GM18909 (cell line): ENCODE results near the gene NACA.
A peak's percentile ranks its signal among the peaks of the same experiment; 100 is the strongest.

Experiments used
- ATAC-seq: cut with Tn5 transposase; IDR thresholded peaks from one replicate; pipeline ENCODE4 v1.9.1; 2021; ENCODE audit warnings: mild to moderate bottlenecking; ENCODE audit not compliant: unreplicated experiment, poor library complexity

The NACA gene

GRCh38 chr12:56694161-56694560 is 30.9 kb downstream of the NACA start:
- ATAC-seq: no peak

- ATAC-seq: no peak
These were observed 36.3 kb downstream of the NACA start for GRCh38 chr12:56688846-56689109.

GRCh38 chr12:56688129-56688845 is 36.8 kb downstream of the NACA start, which contains the start of gene PTGES3:
PTGES3 (minus strand) TSS chr12:56688284; CDS start chr12:56687999, 285 bp downstream.
- ATAC-seq: peak; percentile 72

- ATAC-seq: peak; percentile 7
These were observed 37.6 kb downstream of the NACA start for GRCh38 chr12:56687223-56688128.

- ATAC-seq: no peak
These were observed 40.2 kb downstream of the NACA start for GRCh38 chr12:56684745-56685359.

- ATAC-seq: no peak
These were observed 42.8 kb downstream of the NACA start for GRCh38 chr12:56682323-56682722.

GRCh38 chr12:56679883-56680575 is 45.1 kb downstream of the NACA start:
- ATAC-seq: no peak

- ATAC-seq: no peak
These were observed 46.2 kb downstream of the NACA start for GRCh38 chr12:56678852-56679251.

GRCh38 chr12:56677680-56678079 is 47.4 kb downstream of the NACA start:
- ATAC-seq: peak; percentile 60

GRCh38 chr12:56676851-56677580 is 48.1 kb downstream of the NACA start:
- ATAC-seq: no peak

GRCh38 chr12:56671608-56672007 is 53.5 kb downstream of the NACA start:
- no peak for ATAC-seq

GRCh38 chr12:56670836-56671235 is 54.3 kb downstream of the NACA start:
- no peak for ATAC-seq

GRCh38 chr12:56668197-56668457 is 57.0 kb downstream of the NACA start:
- no peak for ATAC-seq
